ENCODE data around the gene ARTN.
A peak's percentile ranks its signal among the peaks of the same experiment; 100 is the strongest.

Gene ARTN

DNA sequence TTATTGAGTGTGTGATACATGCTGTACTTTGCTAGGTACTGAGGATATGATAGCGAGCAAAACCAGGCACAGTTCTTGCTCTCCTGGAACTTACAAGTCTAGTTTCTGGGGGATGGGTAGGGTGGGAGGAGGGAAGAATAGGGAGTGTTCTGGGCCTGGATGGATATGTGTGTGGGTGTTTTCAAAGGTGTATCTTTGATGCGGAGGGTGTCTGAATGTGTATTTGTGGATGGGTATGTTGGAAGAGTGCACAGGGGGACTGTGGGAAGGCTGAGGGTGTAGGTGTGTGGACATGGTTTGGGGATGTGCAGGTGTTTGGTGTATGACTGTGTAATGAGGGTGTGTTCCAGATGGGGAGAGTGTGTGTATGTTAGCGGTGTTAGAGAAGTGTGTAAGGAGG is 31.7 kb downstream of the ARTN start:
- no peak overlapping the region for H3K4me3 ChIP-seq (ENCODE audit: low read depth, low read length)
- no peak for TF ChIP-seq CTCF (IDR thresholded peaks at IDR 0.05; ENCODE audit: low read depth, low read length)

GRCh38 chr1:43968348-43968948 is 34.8 kb downstream of the ARTN start:
- no peak for TF ChIP-seq CTCF (IDR thresholded peaks at IDR 0.05; ENCODE audit: low read depth, low read length)
- no peak overlapping the region for H3K4me3 ChIP-seq (ENCODE audit: low read depth, low read length)

- no peak overlapping the region; the same call in 1 of the 2 replicates for H3K4me3 ChIP-seq (ENCODE audit: low read depth, low read length)
- TF ChIP-seq CTCF (IDR thresholded peaks at IDR 0.05; ENCODE audit: low read depth, low read length) = no peak
Measured at GRCh38 chr1:43969416-43969745, 35.8 kb downstream of the ARTN start.

DNA sequence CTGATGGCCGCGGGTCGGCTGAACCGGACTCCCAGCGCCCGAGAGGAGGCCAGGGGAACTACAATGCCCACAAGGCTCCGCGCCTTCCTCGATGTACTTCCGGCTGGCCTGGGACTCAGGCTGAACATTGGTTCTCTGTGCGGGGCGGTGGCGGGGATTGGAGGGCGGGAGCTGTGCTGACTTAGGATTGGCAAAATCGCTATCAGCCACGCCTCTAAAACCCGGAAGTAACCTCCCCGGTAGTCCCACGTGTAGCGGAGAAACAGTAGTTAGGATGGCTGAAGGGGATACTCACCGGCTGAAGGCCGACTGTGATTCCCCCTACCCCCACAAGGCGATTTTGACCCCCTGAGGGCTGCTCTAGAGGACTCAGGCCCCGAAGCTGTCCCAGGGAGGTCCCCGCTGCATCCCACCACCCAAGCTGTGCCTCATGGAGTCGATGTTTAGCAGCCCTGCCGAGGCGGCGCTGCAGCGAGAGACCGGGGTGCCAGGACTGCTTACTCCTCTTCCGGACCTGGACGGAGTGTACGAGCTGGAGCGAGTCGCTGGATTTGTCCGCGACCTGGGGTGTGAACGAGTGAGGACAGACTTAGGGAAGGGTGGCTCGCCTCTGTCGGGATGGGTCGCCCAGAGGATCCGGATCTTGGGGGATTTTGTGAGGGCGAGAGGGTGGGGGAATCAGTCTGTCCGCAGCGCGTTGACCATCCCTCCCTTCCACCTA is 36.3 kb downstream of the ARTN start, which contains the start of gene DPH2:
Gene DPH2, plus strand, starts transcription at position 265 of the 721 bp plus-strand sequence. Its CDS starts 166 bp downstream, at position 431.
- no peak for TF ChIP-seq CTCF (IDR thresholded peaks at IDR 0.05; ENCODE audit: low read depth, low read length)
- H3K4me3 ChIP-seq (ENCODE audit: low read depth, low read length) = peak within 1 kb of the TSS; percentile 96

DNA sequence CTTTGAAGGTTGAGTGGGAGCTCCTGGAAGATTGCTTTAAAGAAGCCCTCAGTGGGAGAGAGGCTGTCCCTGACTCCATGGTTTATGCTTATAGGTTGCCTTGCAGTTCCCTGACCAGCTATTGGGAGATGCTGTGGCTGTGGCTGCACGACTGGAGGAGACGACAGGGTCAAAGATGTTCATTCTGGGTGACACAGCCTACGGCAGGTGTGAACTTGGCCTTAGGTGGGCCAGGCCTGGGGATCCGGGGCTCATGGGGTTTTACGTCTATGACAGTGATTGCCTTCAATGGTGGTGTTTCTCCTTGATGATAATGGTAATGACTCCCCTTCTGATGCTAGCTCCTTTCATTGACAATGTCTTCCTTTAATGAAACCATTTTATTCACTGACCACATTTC is 36.9 kb downstream of the ARTN start:
- TF ChIP-seq CTCF (IDR thresholded peaks at IDR 0.05; ENCODE audit: low read depth, low read length) = no peak
- H3K4me3 ChIP-seq (ENCODE audit: low read depth, low read length) = peak overlapping the region; percentile 96

DNA sequence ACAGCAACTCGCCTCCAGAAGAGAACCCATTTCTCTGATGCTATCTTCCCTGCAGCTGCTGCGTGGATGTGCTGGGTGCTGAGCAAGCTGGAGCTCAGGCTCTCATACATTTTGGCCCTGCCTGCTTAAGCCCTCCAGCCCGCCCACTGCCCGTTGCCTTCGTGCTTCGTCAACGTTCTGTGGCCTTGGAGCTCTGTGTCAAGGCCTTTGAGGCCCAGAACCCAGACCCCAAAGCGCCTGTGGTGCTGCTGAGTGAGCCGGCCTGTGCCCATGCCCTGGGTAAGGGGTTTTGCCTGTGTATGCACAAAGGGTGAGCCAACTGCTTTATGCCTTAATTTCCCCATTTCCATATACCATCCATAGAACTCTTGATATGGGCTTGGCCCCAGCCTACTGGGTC is 37.3 kb downstream of the ARTN start:
- peak overlapping the region; percentile 96; the same call in 1 of the 2 replicates for H3K4me3 ChIP-seq (ENCODE audit: low read depth, low read length)
- TF ChIP-seq CTCF (IDR thresholded peaks at IDR 0.05; ENCODE audit: low read depth, low read length) = no peak

GRCh38 chr1:43971336-43971980 is 37.9 kb downstream of the ARTN start:
- no peak overlapping the region for H3K4me3 ChIP-seq (ENCODE audit: low read depth, low read length)
- no peak for TF ChIP-seq CTCF (IDR thresholded peaks at IDR 0.05; ENCODE audit: low read depth, low read length)

Measured in WI38 (cell line).